Endothelial cell of umbilical vein (primary cell): Measurements from ENCODE around the gene SMARCA4. TPM values are rescaled to one million over a fixed set of nuclear protein-coding genes. Genes with fewer than 3 reads are reported as not detected.

Experiments
- BruUV-seq: library from RNA; stranded (reverse); fragments of 400-500 nt; replicated peaks from 2 replicates; lab custom pipeline; 2021; lab: Mats Ljungman, UMichigan
- CTCF ChIA-PET: fragments of 300-600, 350-600 bp; sonication (Branson Sonifier 250); formaldehyde crosslinking; loops from one replicate; lab custom pipeline; 2021; ENCODE audit warnings: antibody characterized with exemption, inconsistent platforms; lab: Charles Lee
- POLR2A ChIA-PET: fragments of 300-600, 350-600 bp; sonication (Branson Sonifier 250); formaldehyde crosslinking; loops from one replicate; lab custom pipeline; 2021; ENCODE audit warnings: antibody characterized with exemption, inconsistent platforms; lab: Charles Lee
- DNase-seq: peaks from one replicate; pipeline ENCODE4 v3.0.0-alpha.2; 2011; ENCODE audit warnings: low read depth, low spot score
- FAIRE-seq: peaks from 2 replicates; lab custom pipeline; 2011; peaks lifted over from hg19 to GRCh38; lab: Jason Lieb, UNC
- H2AFZ ChIP-seq: 2 replicates; pipeline ENCODE4 v1.6.0; 2012; ENCODE audit warnings: low read depth, low read length, control low read depth, inconsistent platforms
- H3K27ac ChIP-seq: 2 replicates; pipeline ENCODE4 v1.5.1; 2011; ENCODE audit warnings: low read depth, mild to moderate bottlenecking, control low read depth, low read length, moderate library complexity; ENCODE audit not compliant: insufficient read depth
- H3K27me3 ChIP-seq, 2 experiments: 2 replicates each; pipeline versions ENCODE4 v1.6.0 to v1.6.1; 2011; ENCODE audit warnings: low read length in 2 of 2, mixed read lengths in 1 of 2; ENCODE audit not compliant: control insufficient read depth in 2 of 2, insufficient read depth in 2 of 2
- H3K36me3 ChIP-seq, 2 experiments: 2 replicates in 1 of 2; 3 replicates in 1 of 2; pipeline ENCODE4 v1.5.1; 2011; ENCODE audit warnings: low read length in 2 of 2, mild to moderate bottlenecking in 1 of 2, moderate library complexity in 1 of 2; ENCODE audit not compliant: control insufficient read depth in 2 of 2, insufficient read depth in 2 of 2; ENCODE audit errors: extremely low read depth in 1 of 2
- H3K4me1 ChIP-seq: 3 replicates; pipeline ENCODE4 v1.5.1; 2011; ENCODE audit warnings: mild to moderate bottlenecking, low read length; ENCODE audit not compliant: control insufficient read depth, insufficient read depth; ENCODE audit errors: extremely low read depth
- H3K4me2 ChIP-seq: 2 replicates; pipeline ENCODE4 v1.6.1; 2011; ENCODE audit warnings: low read length, control low read depth, mixed read lengths; ENCODE audit not compliant: insufficient read depth
- H3K4me3 ChIP-seq, 3 experiments: fragments of 200-600 bp in 1 of 3; sonication (generic), shearing (Covaris generic) in 1 of 3; replicated peaks in 1 of 3; 2 replicates each; pipeline ENCODE4 v1.5.1; 2011 to 2016; ENCODE audit warnings: control low read depth in 3 of 3, low read length in 3 of 3, mild to moderate bottlenecking in 2 of 3, inconsistent platforms in 1 of 3, low read depth in 1 of 3, moderate library complexity in 1 of 3; ENCODE audit not compliant: insufficient read depth in 1 of 3
- H3K79me2 ChIP-seq: 2 replicates; pipeline ENCODE4 v1.6.0; 2012; ENCODE audit warnings: low read length, inconsistent platforms; ENCODE audit not compliant: control insufficient read depth, insufficient read depth
- H3K9ac ChIP-seq: replicated peaks from 2 replicates; pipeline ENCODE3; 2011; ENCODE audit warnings: low read length, control low read depth; ENCODE audit not compliant: insufficient read depth; ENCODE audit errors: extremely low read depth
- H3K9me1 ChIP-seq: replicated peaks from 3 replicates; pipeline ENCODE4 v1.6.0; 2011; ENCODE audit warnings: mild to moderate bottlenecking, low read length; ENCODE audit not compliant: control insufficient read depth, insufficient read depth; ENCODE audit errors: extremely low read depth
- H3K9me3 ChIP-seq: replicated peaks from 2 replicates; pipeline ENCODE4 v1.5.1; 2012; ENCODE audit warnings: low read length, inconsistent platforms; ENCODE audit not compliant: control insufficient read depth, insufficient read depth
- H4K20me1 ChIP-seq: replicated peaks from 2 replicates; pipeline ENCODE3; 2011; ENCODE audit warnings: mild to moderate bottlenecking, low read length; ENCODE audit not compliant: control insufficient read depth, insufficient read depth; ENCODE audit errors: extremely low read depth
- CTCF ChIP-seq, 2 donors: IDR thresholded peaks; 1 replicate in 1 of 2; 2 replicates in 1 of 2; pipeline ENCODE4 v1.5.1; 2011; ENCODE audit warnings: low read length in 2 of 2, mild to moderate bottlenecking in 2 of 2, moderate library complexity in 2 of 2, control low read depth in 1 of 2, inconsistent platforms in 1 of 2, low read depth in 1 of 2; ENCODE audit not compliant: insufficient read depth in 1 of 2; ENCODE audit errors: extremely low read depth in 1 of 2
- EZH2 ChIP-seq: IDR thresholded peaks from 2 replicates; pipeline ENCODE4 v1.6.1; 2012; ENCODE audit warnings: borderline replicate concordance, low read depth, mild to moderate bottlenecking, moderate library complexity, low read length, inconsistent platforms; ENCODE audit not compliant: severe bottlenecking
- FOS ChIP-seq: IDR thresholded peaks from 2 replicates; pipeline ENCODE4 v1.6.1; 2011; ENCODE audit warnings: mild to moderate bottlenecking, low read length, moderate library complexity, borderline replicate concordance; ENCODE audit not compliant: insufficient read depth
- GATA2 ChIP-seq: IDR thresholded peaks from 2 replicates; pipeline ENCODE4 v1.7.0; 2011; ENCODE audit warnings: low read depth, mild to moderate bottlenecking, moderate library complexity, mixed read lengths, low read length; ENCODE audit not compliant: insufficient read length, insufficient read depth
- JUN ChIP-seq: IDR thresholded peaks from 2 replicates; pipeline ENCODE4 v1.6.1; 2011; ENCODE audit warnings: borderline replicate concordance, low read depth; ENCODE audit not compliant: insufficient read length, insufficient read depth
- MAX ChIP-seq: IDR thresholded peaks from 2 replicates; pipeline ENCODE4 v1.6.1; 2011; ENCODE audit not compliant: insufficient read depth, insufficient read length
- MYC ChIP-seq: IDR thresholded peaks from one replicate; pipeline ENCODE4 v1.6.1; 2011; ENCODE audit warnings: mild to moderate bottlenecking, low read depth, low read length
- POLR2A ChIP-seq: IDR thresholded peaks from 2 replicates; pipeline ENCODE4 v1.6.1; 2012; ENCODE audit warnings: low read depth, mild to moderate bottlenecking, control low read depth, low read length
- POLR2AphosphoS5 ChIP-seq: IDR thresholded peaks from 2 replicates; pipeline ENCODE4 v1.6.1; 2012; ENCODE audit warnings: low read depth, mild to moderate bottlenecking, control low read depth, low read length, moderate library complexity; ENCODE audit not compliant: insufficient read depth
- dilution Hi-C: fragments of 300-500 bp; cut with MboI; formaldehyde crosslinking; loops from one replicate; pipeline ENCODE4 v1.15.0; 2019; ENCODE audit warnings: low sequenced_read_pairs; ENCODE audit not compliant: extremely low pct_ligation_motif_present
- intact Hi-C: fragments of 100-400 bp; cut with micrococcal nuclease; formaldehyde crosslinking; loops from one replicate; pipeline ENCODE4 v1.10.0; 2022
- polyA plus RNA-seq, 4 experiments: library from polyadenylated mRNA; depleted of rRNA in 3 of 4; stranded (reverse) in 3 of 4; unstranded in 1 of 4; fragments of >200 nt; gene quantifications; 2 replicates each; pipeline versions ENCODE4 v1.2.1 to v1.2.3, GENCODE V29; 2011 to 2012; ENCODE audit warnings: missing spikeins in 1 of 4
- total RNA-seq: library from RNA; stranded (reverse); gene quantifications from 2 replicates; pipeline ENCODE4 v1.2.3, GENCODE V29; 2021

SMARCA4 gene
- total and polyA plus RNA-seq, 2 donors (not counting 3 experiments of a cell fraction or from before 2014, with no cell fraction given), result 65.0 to 177 TPM

- no peak overlapping the region for H3K4me3 ChIP-seq
- H3K27me3 ChIP-seq, result no peaks in the 10 kb centered on the region
- H3K79me2 ChIP-seq, result peaks cover 80% of the 10 kb centered on the region
- dilution Hi-C loops, result no loop called here
- peaks cover 0 to 30% of the 10 kb centered on the region in 2 experiments for H3K36me3 ChIP-seq
- no peak overlapping the region for H3K27ac ChIP-seq
- no peak for TF ChIP-seq POLR2A
- TF ChIP-seq POLR2AphosphoS5, result no peak
- no peak for TF ChIP-seq EZH2
- no peak for TF ChIP-seq MAX
- TF ChIP-seq CTCF (IDR thresholded peaks at IDR 0.05; ENCODE audit: extremely low read depth in 1 of 2, insufficient read depth in 1 of 2, low read depth in 1 of 2, low read length in 2 of 2), result no peak
- TF ChIP-seq JUN, result no peak
- TF ChIP-seq FOS, result no peak
- no peak for TF ChIP-seq MYC
- TF ChIP-seq GATA2, result no peak
- POLR2A ChIA-PET, result no interaction called here
- H3K9me3 ChIP-seq, result no peaks in the 10 kb centered on the region
- no peaks in the 10 kb centered on the region for H3K9me1 ChIP-seq
- H3K9ac ChIP-seq, result no peak overlapping the region
- DNase-seq (no peak), FAIRE-seq (no peak)
- intact Hi-C loops, result no loop called here
- CTCF ChIA-PET, result interaction anchor here (1.4 kb wide), 1 partner anchor 40 kb away, joined by 5 read pairs; no protein-coding TSS in a partner anchor
- no peak overlapping the region for H3K4me2 ChIP-seq
- BruUV-seq, result no TSS peak
- H2AFZ ChIP-seq, result no peak overlapping the region
- H4K20me1 ChIP-seq, result no peaks in the 10 kb centered on the region
- no peaks in the 10 kb centered on the region for H3K4me1 ChIP-seq
Measured at GRCh38 chr19:10981252-10981895, 20.5 kb downstream of the SMARCA4 start.
